ENCODE measurements around the gene DLK1.

DLK1 gene

DNA sequence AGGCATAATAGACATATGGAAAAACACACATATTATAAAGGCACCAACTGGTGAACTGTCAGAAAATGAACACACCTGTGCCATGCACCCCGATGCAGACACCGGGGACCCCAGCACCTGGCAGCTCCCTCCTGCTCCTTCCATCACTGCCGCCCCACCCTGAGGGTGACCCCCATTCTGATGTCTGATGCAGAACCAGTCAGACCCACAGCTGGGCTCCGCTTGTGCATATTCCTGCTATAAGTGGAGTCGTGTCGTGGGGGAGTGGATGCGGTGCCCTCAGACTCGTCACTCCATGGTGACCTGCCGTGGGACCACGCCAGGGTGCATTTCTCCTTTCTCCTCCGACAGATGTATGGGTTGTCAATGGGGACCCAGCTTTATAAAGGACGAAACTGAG, 53.6 kb downstream of the DLK1 start:
- DNase-seq: no peak

DNA sequence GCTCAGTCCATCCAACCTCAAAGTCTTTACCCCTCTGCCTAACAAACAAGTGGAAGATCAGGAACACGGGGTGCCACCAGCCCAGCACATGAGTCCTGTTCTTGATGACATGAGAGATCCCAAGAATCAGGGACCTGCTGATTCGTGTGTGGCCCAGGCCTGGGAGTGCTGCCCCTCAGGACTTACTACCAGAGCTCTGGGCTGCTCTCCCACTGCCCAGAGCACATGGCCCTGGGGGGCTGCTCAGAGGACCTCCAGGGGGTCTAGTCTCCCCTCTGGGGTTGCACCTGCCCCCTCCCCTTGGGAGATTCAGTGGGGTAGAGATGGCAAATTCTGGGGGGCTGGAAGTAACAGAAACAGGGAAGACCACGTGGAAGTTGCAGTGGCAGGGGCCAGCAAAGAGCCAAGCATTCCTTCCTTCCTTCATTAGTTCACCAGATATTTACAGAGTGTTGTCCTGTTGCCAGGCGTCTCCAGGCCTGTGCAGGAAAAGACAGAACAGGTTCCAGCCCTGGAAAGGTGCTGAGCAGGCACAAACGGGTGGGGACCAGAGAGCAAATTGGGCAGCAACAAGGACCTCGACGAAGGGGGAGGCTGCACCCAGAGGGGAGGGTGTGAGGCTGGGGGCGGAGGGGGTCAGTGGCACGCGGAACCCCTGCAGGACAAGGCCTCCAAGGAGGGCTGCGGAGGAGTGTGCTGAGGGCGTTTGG, 54.1 kb downstream of the DLK1 start:
- no peak for DNase-seq

DNA sequence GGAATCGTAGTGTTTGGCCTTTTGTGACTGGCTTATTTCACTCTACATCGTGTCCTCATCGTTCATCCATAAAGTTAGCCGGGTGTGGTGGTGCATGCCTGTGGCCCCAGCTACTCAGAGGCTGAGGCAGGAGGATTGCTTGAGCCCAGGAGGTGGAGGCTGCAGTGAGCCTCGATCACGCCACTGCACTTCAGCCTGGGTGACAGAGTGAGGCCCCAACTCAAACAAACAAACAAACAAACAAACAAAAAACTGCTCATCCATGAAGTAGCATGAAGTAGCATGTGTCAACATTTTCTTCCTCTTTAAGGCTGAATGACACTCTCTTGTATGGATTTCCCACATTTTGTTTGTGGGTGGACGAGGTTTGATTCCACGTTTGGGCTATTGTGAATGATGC, 55.3 kb downstream of the DLK1 start:
- DNase-seq: no peak

DNA sequence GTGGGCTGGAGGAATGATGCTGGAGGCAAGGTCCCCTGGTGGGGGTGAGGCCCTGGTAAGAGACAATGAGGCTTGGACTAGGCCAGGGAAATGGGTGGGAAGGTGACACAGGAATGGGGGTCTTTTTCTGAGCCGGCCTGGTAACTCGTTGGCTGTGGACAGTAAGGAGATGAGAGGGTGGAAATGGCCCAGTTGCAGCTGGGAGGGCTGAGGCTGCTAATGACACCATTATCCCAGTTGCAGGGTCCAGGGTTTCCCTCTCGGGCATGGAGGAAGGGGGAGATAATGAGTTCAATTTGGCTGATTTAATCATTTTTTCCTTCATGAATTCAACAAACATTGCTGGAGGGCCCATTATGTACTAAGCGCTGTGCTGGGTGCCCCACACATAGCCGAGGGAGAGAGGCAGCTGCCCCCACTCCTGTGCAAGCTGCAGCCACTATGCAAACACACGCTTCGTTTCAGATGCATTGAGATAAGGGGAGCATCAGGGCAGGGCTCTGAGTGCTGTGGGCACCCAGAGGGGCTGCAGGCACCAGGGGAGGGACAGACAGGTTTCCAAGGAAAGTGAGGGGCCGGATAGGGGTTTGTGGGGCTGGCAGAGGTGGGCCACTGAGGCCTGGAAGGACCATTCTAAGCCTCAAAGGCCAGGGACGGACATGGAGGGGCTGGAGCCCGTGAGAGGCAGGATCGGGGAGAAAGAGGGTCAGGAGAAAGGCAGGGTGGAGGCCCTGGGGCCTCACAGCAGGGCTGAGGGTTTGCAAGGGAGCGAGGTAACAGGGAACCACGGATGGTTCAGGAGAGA, 56.0 kb downstream of the DLK1 start:
- DNase-seq: no peak

DNA sequence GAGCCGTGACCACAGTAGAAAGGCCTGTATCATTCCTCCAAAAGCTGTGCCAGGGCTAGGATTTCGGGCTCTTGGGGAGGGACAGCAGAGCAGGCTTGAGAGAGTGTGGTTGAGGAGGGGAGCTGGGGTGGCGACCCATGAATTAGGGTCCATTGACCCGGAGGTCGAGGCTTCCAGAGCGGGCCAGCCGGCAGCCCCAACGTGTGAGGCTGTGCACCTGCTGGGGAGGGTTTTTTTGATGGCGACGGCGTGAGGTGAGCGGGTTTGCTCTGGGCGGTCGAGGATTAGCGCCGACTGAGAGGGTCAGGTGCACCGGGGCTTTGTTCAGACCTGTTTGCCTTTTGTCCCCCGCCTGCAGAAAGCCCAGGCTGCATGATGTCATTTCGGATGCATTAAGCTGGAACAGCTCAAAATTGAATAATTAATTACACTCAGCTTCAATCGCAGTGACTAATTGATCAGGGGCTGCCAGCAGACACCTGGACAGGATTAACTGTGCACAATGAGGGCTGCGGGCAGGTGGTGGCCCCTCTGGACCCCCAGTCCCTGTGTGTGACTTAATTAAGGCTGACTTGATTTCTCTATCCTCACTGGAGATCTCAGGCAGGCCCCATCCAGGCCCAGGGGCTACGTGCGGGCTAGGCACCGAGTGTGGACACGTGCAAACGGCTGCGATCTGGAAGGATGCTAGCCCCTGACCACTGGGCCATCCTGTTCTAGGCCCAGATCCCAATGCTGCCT, 57.1 kb downstream of the DLK1 start:
- DNase-seq: no peak

DNA sequence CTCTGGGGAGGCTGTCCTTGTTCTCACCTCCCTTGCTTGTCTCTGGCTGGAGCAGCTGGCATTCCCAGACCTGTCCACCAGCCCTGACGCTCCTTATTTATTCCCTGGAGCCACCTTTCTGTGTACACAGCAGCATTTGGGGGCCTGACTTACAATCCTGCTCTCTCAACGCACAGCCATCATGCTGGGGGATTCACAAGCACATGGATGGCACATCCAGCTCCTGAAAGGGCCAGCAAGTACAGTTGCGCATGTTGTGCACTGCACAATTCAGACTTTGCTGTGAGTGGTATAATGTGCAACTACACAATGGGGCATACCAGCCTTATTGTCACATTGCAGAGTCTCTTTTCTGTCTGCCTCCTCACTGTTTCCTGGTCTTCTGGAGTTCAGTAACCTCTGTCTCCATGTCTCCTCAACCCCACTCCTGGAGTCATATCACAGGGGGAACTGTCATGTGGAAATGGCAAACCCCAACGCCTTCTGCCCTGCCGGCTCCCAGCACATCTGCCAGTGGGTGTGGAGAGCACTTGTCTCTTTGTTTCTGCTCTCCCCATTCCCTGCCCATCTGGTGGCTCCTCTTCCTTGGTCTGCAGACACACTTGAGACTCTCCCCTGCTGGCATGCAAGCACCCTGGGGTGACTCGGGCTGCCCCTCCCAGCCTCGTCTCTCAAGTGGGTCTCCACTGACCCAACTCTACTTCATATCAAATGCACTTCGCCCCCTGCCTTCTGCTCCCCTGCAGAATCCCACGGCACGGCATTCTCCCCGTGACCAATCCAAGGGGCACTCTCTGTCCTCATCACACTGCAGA, 58.0 kb downstream of the DLK1 start:
- DNase-seq: no peak

DNA sequence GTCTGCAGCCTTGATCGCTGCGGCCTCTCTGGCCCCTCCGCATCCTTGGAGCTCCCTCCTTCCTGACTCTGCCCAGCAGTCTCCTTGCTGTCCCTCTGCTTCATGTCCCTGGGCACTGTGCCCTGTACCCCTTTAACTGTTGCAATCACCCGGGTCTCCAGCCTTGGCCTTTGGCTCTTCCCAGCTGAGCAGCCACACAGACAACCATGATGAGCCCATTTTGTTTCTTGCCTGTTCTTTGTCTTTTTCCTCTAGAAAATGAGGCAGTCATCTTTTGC, 58.6 kb downstream of the DLK1 start:
- DNase-seq: no peak

DNA sequence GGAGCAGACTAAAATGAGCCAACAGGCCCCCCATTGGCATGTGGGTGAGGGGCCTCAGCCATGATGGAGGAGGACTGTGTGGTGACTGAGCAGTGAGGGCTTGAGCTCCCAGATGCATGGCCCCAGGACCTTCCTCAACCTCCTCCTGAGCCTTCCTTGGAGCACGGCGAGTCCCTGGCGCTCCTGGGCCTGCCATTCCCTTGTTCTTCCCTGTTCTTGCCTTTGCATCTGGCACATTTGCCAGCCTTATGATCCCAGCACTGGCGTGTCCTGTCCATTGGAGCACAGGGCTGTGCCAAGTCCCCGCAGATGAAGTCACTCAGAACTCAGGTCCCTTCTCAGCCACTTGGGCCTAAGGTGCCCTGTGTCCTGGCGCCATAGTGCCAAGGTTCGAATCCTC, 58.9 kb downstream of the DLK1 start:
- DNase-seq: no peak

DNA sequence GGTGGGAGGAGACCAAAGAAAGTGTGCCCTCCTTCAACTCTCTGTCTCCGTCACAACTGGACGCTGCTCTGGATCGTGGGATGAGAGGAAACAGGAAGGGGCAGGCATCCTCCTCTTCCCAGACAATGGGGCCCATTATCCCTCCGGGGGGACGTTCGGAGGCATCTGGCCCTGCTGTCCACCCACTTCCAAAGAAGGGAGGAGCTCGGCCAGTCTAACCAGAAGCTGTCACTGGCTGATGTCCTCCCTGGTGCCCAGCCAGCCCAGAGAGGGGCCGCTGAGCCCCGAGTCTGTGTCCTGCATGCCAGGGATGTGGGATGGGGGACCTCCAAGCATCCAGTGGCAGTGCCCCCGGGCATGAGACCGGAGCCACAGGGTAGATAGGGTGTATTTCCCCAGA, 59.4 kb downstream of the DLK1 start:
- DNase-seq: no peak

DNA sequence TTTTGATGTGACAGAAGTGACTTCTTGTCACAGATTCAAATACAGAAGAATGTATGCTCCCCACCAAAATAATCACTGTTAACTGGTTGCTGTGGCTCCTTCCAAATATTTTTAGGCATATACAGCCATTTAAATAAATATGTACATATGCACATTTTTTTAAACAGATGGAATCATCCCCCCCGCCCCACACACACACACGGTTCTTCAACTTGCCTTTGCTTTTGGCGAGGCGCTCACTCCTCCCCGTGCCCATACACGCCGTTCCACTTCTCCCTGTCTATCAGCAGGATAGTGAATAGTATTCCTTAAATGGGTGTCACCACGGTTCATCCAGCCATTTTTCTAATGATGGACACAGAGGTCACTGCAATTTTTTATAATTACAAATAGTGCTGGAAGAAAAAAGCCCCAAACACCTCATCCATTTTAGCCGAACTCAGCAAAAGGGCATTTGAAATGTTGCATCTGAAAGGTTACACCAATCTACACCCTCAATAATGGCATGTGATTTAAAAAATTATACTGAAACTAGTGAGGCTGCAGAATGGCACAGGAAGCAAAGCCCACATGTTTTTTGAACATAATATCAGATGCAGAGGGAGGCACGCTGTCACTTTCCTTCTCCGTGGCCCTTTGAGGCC, 60.0 kb downstream of the DLK1 start:
- no peak for DNase-seq

DNA sequence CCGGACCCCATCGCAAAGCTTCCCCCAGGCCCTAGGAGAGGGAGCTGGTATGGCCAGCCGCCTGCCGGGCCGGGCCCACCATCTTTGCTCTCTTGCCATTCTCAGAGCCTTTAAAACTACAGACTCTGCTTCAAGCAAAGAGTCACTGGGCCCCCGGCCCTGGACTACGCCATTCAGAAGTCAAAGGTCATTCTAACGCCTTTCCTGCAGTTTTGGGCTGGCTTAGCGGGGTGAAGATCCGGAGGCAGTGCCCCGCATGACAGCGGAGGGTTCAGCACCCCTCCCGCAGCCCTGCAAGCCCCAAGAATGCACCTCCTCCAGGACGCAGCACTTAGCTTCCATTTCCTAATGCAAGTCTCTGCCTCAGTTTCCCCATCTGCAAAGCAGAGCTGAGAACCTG, 61.0 kb downstream of the DLK1 start:
- no peak for DNase-seq
